Esophagus squamous epithelium (tissue), 5 donors: ENCODE data around the gene CCND1. TPM values are rescaled to one million over a fixed set of nuclear protein-coding genes. Genes with fewer than 3 reads are reported as not detected.

Source experiments
- DNase-seq: peaks from one replicate; lab custom pipeline; 2025; lab: John Stamatoyannopoulos, UW
- H3K27ac ChIP-seq, 4 donors: fragments of 200-600 bp; sonication (generic); one replicate each; pipeline ENCODE4 v1.5.1; 2016 to 2019; ENCODE audit warnings: mild to moderate bottlenecking in 1 of 4
- H3K27me3 ChIP-seq, 4 donors: fragments of 200-600 bp; sonication (generic); 1 replicate in 3 of 4; 2 replicates in 1 of 4; pipeline versions ENCODE4 v1.5.1 to v1.6.0; 2017 to 2021; ENCODE audit warnings: antibody characterized with exemption in 1 of 4
- H3K36me3 ChIP-seq, 3 donors: fragments of 200-600 bp; sonication (generic); one replicate each; pipeline ENCODE4 v1.5.1; 2016 to 2019
- H3K4me1 ChIP-seq, 3 donors: fragments of 200-600 bp; sonication (generic); one replicate each; pipeline ENCODE4 v1.5.1; 2017 to 2019
- H3K4me3 ChIP-seq, 4 donors: fragments of 200-600 bp; sonication (generic); 1 replicate in 3 of 4; 2 replicates in 1 of 4; pipeline ENCODE4 v1.5.1; 2016 to 2019; ENCODE audit warnings: mild to moderate bottlenecking in 2 of 4, moderate library complexity in 1 of 4
- H3K9me3 ChIP-seq, 3 donors: fragments of 200-600 bp; sonication (generic); one replicate each; pipeline ENCODE4 v1.5.1; 2016 to 2019
- CTCF ChIP-seq, 6 experiments: fragments of 450-650 bp in 4 of 6; fragments of 200-600 bp in 2 of 6; sonication (generic) in 2 of 6; IDR thresholded peaks; one replicate each; pipeline ENCODE4 v1.5.1; 2016 to 2019; ENCODE audit warnings: antibody characterized with exemption in 6 of 6, mild to moderate bottlenecking in 4 of 6, moderate library complexity in 4 of 6
- POLR2A ChIP-seq, 4 donors: fragments of 450-650 bp; IDR thresholded peaks; one replicate each; pipeline ENCODE4 v1.6.1; 2017; ENCODE audit warnings: antibody characterized with exemption in 4 of 4, mild to moderate bottlenecking in 4 of 4, moderate library complexity in 3 of 4
- WGBS, 2 donors: methylation state at CpG; one replicate each; pipeline ENCODE4 v1.1.5; 2018; 5-methylcytosine and 5-hydroxymethylcytosine counted together
- intact Hi-C: fragments of 100-400 bp; cut with DNase I; formaldehyde crosslinking; loops from one replicate; pipeline ENCODE4 v1.15.0; 2022
- total RNA-seq, 4 donors: library from RNA; depleted of rRNA; stranded (reverse); fragments of >200 nt; gene quantifications; one replicate each; pipeline ENCODE4 v1.1.0, GENCODE V29; 2016
- donor health status: DM: yes; HTN: yes; CAD: no.

The CCND1 gene
- total RNA-seq, 4 donors from 2014 or later = 64.1 to 216 (median 145) TPM

GRCh38 chr11:69655479-69656428, 14.8 kb downstream of the CCND1 start:
- Histone ChIP-seq H3K27me3 (no peaks in the 10 kb centered on the region), H3K36me3 (peaks cover 0 to 38% (median 18%) of the 10 kb centered on the region in 3 donors), H3K9me3 (no peaks in the 10 kb centered on the region), H3K27ac (no peak overlapping the region), H3K4me3 (no peak overlapping the region), H3K4me1 (peaks cover 13 to 34% (median 15%) of the 10 kb centered on the region in 3 donors)
- WGBS, 2 donors = 85 to 86% methylated on average over 12 to 16 of the region's 19 CpGs
- intact Hi-C loops = no loop called here
- no peak for DNase-seq
- no peak for TF ChIP-seq CTCF (IDR thresholded peaks at IDR 0.05)
- TF ChIP-seq POLR2A (IDR thresholded peaks at IDR 0.05) = no peak

- no peak overlapping the region for H3K27ac ChIP-seq
- 58 to 72% methylated on average over 16 to 18 of the region's 20 CpGs for WGBS, 2 donors
- H3K4me3 ChIP-seq = no peak overlapping the region
- H3K27me3 ChIP-seq = no peaks in the 10 kb centered on the region
- H3K4me1 ChIP-seq = peaks cover 13 to 34% (median 15%) of the 10 kb centered on the region in 3 donors
- intact Hi-C loops = no loop called here
- DNase-seq = no peak
- no peak for TF ChIP-seq POLR2A (IDR thresholded peaks at IDR 0.05)
- no peak for TF ChIP-seq CTCF (IDR thresholded peaks at IDR 0.05)
- H3K36me3 ChIP-seq = peaks cover 0 to 27% (median 13%) of the 10 kb centered on the region in 3 donors
- no peaks in the 10 kb centered on the region for H3K9me3 ChIP-seq
These were observed 15.8 kb downstream of the CCND1 start for GRCh38 chr11:69656536-69657455.

GRCh38 chr11:69657456-69657910, 16.5 kb downstream of the CCND1 start:
- intact Hi-C loops = no loop called here
- no peaks in the 10 kb centered on the region for H3K9me3 ChIP-seq
- peaks cover 13 to 34% (median 15%) of the 10 kb centered on the region in 3 donors for H3K4me1 ChIP-seq
- 69% methylated on average over 2 of the region's 14 CpGs; no CpG with 5 or more reads in 1 of the 2 donors for WGBS, 2 donors
- peaks cover 0 to 27% (median 8%) of the 10 kb centered on the region in 3 donors for H3K36me3 ChIP-seq
- no peaks in the 10 kb centered on the region for H3K27me3 ChIP-seq
- no peak for DNase-seq
- no peak overlapping the region for H3K27ac ChIP-seq
- TF ChIP-seq CTCF (IDR thresholded peaks at IDR 0.05) (no peak), POLR2A (IDR thresholded peaks at IDR 0.05) (no peak)
- H3K4me3 ChIP-seq = no peak overlapping the region

GRCh38 chr11:69657911-69658625, 17.1 kb downstream of the CCND1 start:
- DNase-seq = no peak
- H3K27me3 ChIP-seq = no peaks in the 10 kb centered on the region
- TF ChIP-seq POLR2A (IDR thresholded peaks at IDR 0.05) = no peak
- no peak for TF ChIP-seq CTCF (IDR thresholded peaks at IDR 0.05)
- peaks cover 0 to 27% (median 8%) of the 10 kb centered on the region in 3 donors for H3K36me3 ChIP-seq
- intact Hi-C loops = no loop called here
- no peaks in the 10 kb centered on the region for H3K9me3 ChIP-seq
- peaks cover 13 to 31% (median 15%) of the 10 kb centered on the region in 3 donors for H3K4me1 ChIP-seq
- H3K4me3 ChIP-seq = no peak overlapping the region
- no peak overlapping the region for H3K27ac ChIP-seq
- WGBS, 2 donors = 58 to 75% methylated on average over 4 to 10 of the region's 27 CpGs
